H1 (cell line): ENCODE measurements around the gene WNT7A. TPM values are rescaled to one million over a fixed set of nuclear protein-coding genes. Genes with fewer than 3 reads are reported as not detected.

Source experiments
- CTCF ChIA-PET: fragments of 300-600 bp; sonication (Branson Sonifier 250); formaldehyde crosslinking; loops from one replicate; lab custom pipeline; 2021; ENCODE audit not compliant: partially characterized antibody; lab: Charles Lee
- POLR2A ChIA-PET: fragments of 300-600 bp; sonication (Branson Sonifier 250); formaldehyde crosslinking; loops from one replicate; lab custom pipeline; 2021; ENCODE audit warnings: inconsistent platforms; ENCODE audit not compliant: partially characterized antibody; lab: Charles Lee
- DNase-seq, 2 experiments: peaks; one replicate each; pipeline versions ENCODE4 v3.0.0 to v3.0.0-alpha.2; 2010 to 2022; ENCODE audit warnings: low spot score in 2 of 2, low read depth in 1 of 2, mixed read lengths in 1 of 2
- FAIRE-seq: peaks from 2 replicates; lab custom pipeline; 2011; peaks lifted over from hg19 to GRCh38; lab: Jason Lieb, UNC
- H2AFZ ChIP-seq: 2 replicates; pipeline ENCODE4 v1.8.1; 2012; ENCODE audit warnings: low read length, inconsistent platforms
- H2AK5ac ChIP-seq: 2 replicates; pipeline ENCODE4 v1.6.1; 2013; ENCODE audit warnings: low read depth, low read length
- H2BK120ac ChIP-seq: replicated peaks from 2 replicates; pipeline ENCODE3; 2013; ENCODE audit warnings: low read depth, low read length, inconsistent platforms
- H2BK12ac ChIP-seq: 2 replicates; pipeline ENCODE4 v1.6.1; 2013; ENCODE audit warnings: low read depth, low read length
- H2BK15ac ChIP-seq: 2 replicates; pipeline ENCODE4 v1.6.1; 2013; ENCODE audit warnings: low read length
- H2BK20ac ChIP-seq: 2 replicates; pipeline ENCODE4 v1.6.1; 2013; ENCODE audit warnings: low read length
- H2BK5ac ChIP-seq: 2 replicates; pipeline ENCODE4 v1.6.1; 2013; ENCODE audit warnings: low read depth, low read length
- H3K14ac ChIP-seq: 2 replicates; pipeline ENCODE4 v1.6.1; 2013; ENCODE audit warnings: inconsistent platforms; ENCODE audit not compliant: insufficient read length
- H3K18ac ChIP-seq: 2 replicates; pipeline ENCODE4 v1.6.1; 2013; ENCODE audit warnings: low read length; ENCODE audit errors: extremely low read depth
- H3K23ac ChIP-seq: 2 replicates; pipeline ENCODE4 v1.6.1; 2013; ENCODE audit warnings: inconsistent platforms; ENCODE audit not compliant: insufficient read length
- H3K23me2 ChIP-seq: 2 replicates; pipeline ENCODE4 v1.6.1; 2013; ENCODE audit warnings: low read depth, low read length
- H3K27ac ChIP-seq: 2 replicates; pipeline ENCODE4 v1.6.1; 2011; ENCODE audit warnings: low read depth, low read length, inconsistent platforms
- H3K27me3 ChIP-seq, 4 experiments: replicated peaks in 1 of 4; 1 replicate in 1 of 4; 2 replicates in 3 of 4; pipeline versions ENCODE4 v1.6.1 to v1.8.1; 2011 to 2013; ENCODE audit warnings: low read length in 3 of 4, mild to moderate bottlenecking in 3 of 4, inconsistent platforms in 2 of 4, mixed read lengths in 2 of 4, moderate library complexity in 1 of 4; ENCODE audit not compliant: control insufficient read depth in 3 of 4, insufficient read depth in 3 of 4; ENCODE audit errors: extremely low read depth in 1 of 4
- H3K36me3 ChIP-seq, 4 experiments: 2 replicates each; pipeline versions ENCODE4 v1.6.1 to v1.8.1; 2011 to 2013; ENCODE audit warnings: mild to moderate bottlenecking in 4 of 4, low read length in 3 of 4, moderate library complexity in 2 of 4, control low read depth in 1 of 4, inconsistent platforms in 1 of 4; ENCODE audit not compliant: insufficient read depth in 4 of 4, control insufficient read depth in 2 of 4
- H3K4ac ChIP-seq: replicated peaks from 2 replicates; pipeline ENCODE3; 2013; ENCODE audit warnings: low read length, low read depth, mixed read lengths, inconsistent platforms; ENCODE audit not compliant: insufficient read length
- H3K4me1 ChIP-seq, 4 experiments: replicated peaks in 1 of 4; 1 replicate in 1 of 4; 2 replicates in 3 of 4; pipeline versions ENCODE4 v1.6.1 to v1.8.1; 2011 to 2013; ENCODE audit warnings: low read length in 3 of 4, inconsistent platforms in 2 of 4, mixed read lengths in 1 of 4; ENCODE audit not compliant: insufficient read depth in 4 of 4, control insufficient read depth in 3 of 4
- H3K4me2 ChIP-seq, 2 experiments: 2 replicates each; pipeline versions ENCODE4 v1.6.1 to v1.8.1; 2011 to 2013; ENCODE audit warnings: low read depth in 2 of 2, low read length in 2 of 2, control low read depth in 1 of 2, inconsistent platforms in 1 of 2, mild to moderate bottlenecking in 1 of 2; ENCODE audit not compliant: insufficient read depth in 1 of 2
- H3K4me3 ChIP-seq, 4 experiments: fragments of 200-600, 300-600 bp in 1 of 4; sonication (generic), shearing (Covaris generic), sonication (Bioruptor Twin) in 1 of 4; 2 replicates each; pipeline versions ENCODE4 v1.5.1 to v1.8.1; 2011 to 2016; ENCODE audit warnings: low read length in 4 of 4, low read depth in 3 of 4, control low read depth in 2 of 4, inconsistent platforms in 2 of 4, mild to moderate bottlenecking in 2 of 4, mixed read lengths in 1 of 4, moderate library complexity in 1 of 4; ENCODE audit not compliant: insufficient read depth in 2 of 4; ENCODE audit errors: extremely low read depth in 1 of 4
- H3K56ac ChIP-seq: replicated peaks from 2 replicates; pipeline ENCODE3; 2013; ENCODE audit warnings: low read depth, mild to moderate bottlenecking, mixed read lengths, low read length, inconsistent platforms; ENCODE audit not compliant: insufficient read length
- H3K79me1 ChIP-seq: 2 replicates; pipeline ENCODE4 v1.6.1; 2013; ENCODE audit warnings: low read depth, low read length, control low read depth
- H3K79me2 ChIP-seq, 2 experiments: 2 replicates each; pipeline versions ENCODE4 v1.6.1 to v1.8.1; 2012 to 2013; ENCODE audit warnings: low read length in 2 of 2, mild to moderate bottlenecking in 2 of 2, inconsistent platforms in 1 of 2; ENCODE audit not compliant: insufficient read depth in 2 of 2, control insufficient read depth in 1 of 2
- H3K9ac ChIP-seq, 4 experiments: replicated peaks in 1 of 4; 1 replicate in 1 of 4; 2 replicates in 3 of 4; pipeline versions ENCODE4 v1.6.1 to v1.8.1; 2011 to 2013; ENCODE audit warnings: low read depth in 3 of 4, low read length in 3 of 4, control low read depth in 2 of 4, mild to moderate bottlenecking in 2 of 4, moderate library complexity in 2 of 4, inconsistent platforms in 1 of 4; ENCODE audit errors: extremely low read depth in 1 of 4
- H3K9me3 ChIP-seq, 2 experiments: 2 replicates each; pipeline versions ENCODE4 v1.6.1 to v1.8.1; 2012 to 2013; ENCODE audit warnings: mild to moderate bottlenecking in 2 of 2, moderate library complexity in 2 of 2, control low read depth in 1 of 2, inconsistent platforms in 1 of 2, low read depth in 1 of 2, low read length in 1 of 2, mixed read lengths in 1 of 2; ENCODE audit not compliant: insufficient read depth in 2 of 2
- H4K20me1 ChIP-seq, 2 experiments: replicated peaks in 1 of 2; 2 replicates each; pipeline versions ENCODE3 to v1.8.1; 2011 to 2013; ENCODE audit warnings: inconsistent platforms in 2 of 2, low read length in 2 of 2, mild to moderate bottlenecking in 1 of 2; ENCODE audit not compliant: insufficient read depth in 2 of 2, control insufficient read depth in 1 of 2
- H4K5ac ChIP-seq: 2 replicates; pipeline ENCODE4 v1.6.1; 2013; ENCODE audit warnings: low read length, low read depth, mixed read lengths, inconsistent platforms; ENCODE audit not compliant: insufficient read length
- H4K8ac ChIP-seq: 2 replicates; pipeline ENCODE4 v1.8.0; 2013; ENCODE audit warnings: mild to moderate bottlenecking, moderate library complexity, low read length, inconsistent platforms; ENCODE audit not compliant: insufficient read depth; ENCODE audit errors: extremely low read depth
- H4K91ac ChIP-seq: replicated peaks from 2 replicates; pipeline ENCODE3; 2013; ENCODE audit warnings: low read length, mixed read lengths, inconsistent platforms; ENCODE audit not compliant: insufficient read length
- KDM1A ChIP-seq: fragments of 200-600, 300-600 bp; sonication (generic); IDR thresholded peaks from 2 replicates; pipeline ENCODE4 v1.7.1; 2016; ENCODE audit warnings: mild to moderate bottlenecking, low read length, borderline replicate concordance
- WGBS, 2 experiments: shearing (Covaris generic) in 1 of 2; methylation state at CpG; one replicate each; pipeline versions ENCODE4 v1.1.6 to v1.1.7; 2013 to 2015; ENCODE audit warnings: low lambda C conversion rate in 2 of 2, mixed read lengths in 2 of 2, inconsistent platforms in 1 of 2, low coverage in 1 of 2, missing lambda C conversion rate in 1 of 2; ENCODE audit not compliant: insufficient replicate concordance in 2 of 2, insufficient coverage in 1 of 2, insufficient read length in 1 of 2; ENCODE audit errors: extremely low coverage in 1 of 2, missing lambda C conversion rate in 1 of 2; 5-methylcytosine and 5-hydroxymethylcytosine counted together
- polyA plus RNA-seq, 7 experiments: library from polyadenylated mRNA; depleted of rRNA in 3 of 7; stranded (reverse) in 5 of 7; unstranded in 2 of 7; fragments of >200 nt in 5 of 7; fragments of 200-250 nt in 2 of 7; gene quantifications; 1 replicate in 5 of 7; 2 replicates in 1 of 7; 4 replicates in 1 of 7; pipeline versions ENCODE4 v1.2.1 to v1.2.3, GENCODE V29; 2011 to 2013; ENCODE audit warnings: missing spikeins in 2 of 7, mixed read lengths in 2 of 7
- total RNA-seq: library from RNA; stranded (reverse); fragmentation: NEBNext Ultra II Directional; extraction: Animal tissue kit (Norgen Biotek cat#: 25700); gene quantifications from 2 replicates; pipeline ENCODE4 v1.2.1, GENCODE V29; 2021
- TF ChIP-seq, protein P1 (sequence below), 3 experiments: IDR thresholded peaks; 1 replicate in 2 of 3; 2 replicates in 1 of 3; pipeline versions ENCODE4 v1.5.1 to v1.6.1; 2011; ENCODE audit warnings: low read length in 3 of 3, mild to moderate bottlenecking in 3 of 3, inconsistent platforms in 2 of 3, low read depth in 1 of 3, moderate library complexity in 1 of 3; ENCODE audit not compliant: insufficient read depth in 1 of 3; ENCODE audit errors: control extremely low read depth in 1 of 3

Gene WNT7A
- total and polyA plus RNA-seq, 2 of the 8 experiments (the other 6 are each of a cell fraction or from before 2014, with no cell fraction given) = 0.02 TPM; not detected in 1

DNA sequence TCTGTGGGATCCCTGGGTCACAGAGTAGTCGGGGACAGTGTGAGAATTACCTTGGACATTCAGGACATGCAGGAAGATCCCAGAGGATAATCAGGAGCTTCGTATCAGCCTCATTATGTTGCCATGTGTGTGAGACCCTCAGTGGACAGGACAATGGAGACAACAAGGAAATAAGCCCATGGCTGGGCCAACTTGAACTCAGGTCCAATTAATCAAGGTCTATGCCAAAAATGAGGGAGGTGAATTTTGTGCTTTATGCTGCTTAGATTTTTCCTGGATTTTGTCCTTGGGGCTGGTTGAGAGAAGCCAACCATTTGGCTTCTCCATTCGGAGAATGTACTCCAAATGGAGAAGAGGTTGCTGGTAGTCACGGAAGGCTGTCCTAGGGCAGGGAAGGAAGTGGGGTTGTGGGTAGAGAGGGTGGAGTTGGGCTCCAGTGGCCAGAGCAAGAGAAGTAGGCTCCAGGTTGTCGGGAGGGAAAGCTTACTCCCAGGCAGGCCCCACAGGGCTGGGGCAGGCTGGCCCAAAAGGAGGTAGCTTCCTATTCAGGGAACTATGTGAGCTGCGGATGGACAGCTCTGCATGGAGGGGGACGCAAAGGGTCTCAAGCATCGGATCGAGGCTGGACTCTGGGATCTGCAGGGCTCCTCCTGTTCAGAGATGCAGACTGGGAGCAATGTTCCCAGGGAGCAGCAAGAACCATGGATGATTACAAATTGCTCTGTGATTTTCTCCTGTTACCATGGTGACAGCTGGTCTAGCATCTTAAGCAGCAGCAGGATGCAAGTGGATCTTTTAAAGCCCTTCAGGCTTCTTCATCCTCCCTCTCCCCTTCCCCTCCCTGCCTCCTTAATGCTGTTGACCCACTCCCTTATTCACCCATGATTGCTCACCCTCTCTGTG lies 91.1 kb downstream of the WNT7A start:
- Histone ChIP-seq H4K20me1 (no peaks in the 10 kb centered on the region), H4K91ac (no peak overlapping the region), H3K36me3 (no peaks in the 10 kb centered on the region), H3K14ac (no peak overlapping the region), H4K8ac (no peak overlapping the region), H2AFZ (no peak overlapping the region), H4K5ac (no peak overlapping the region), H3K23ac (no peak overlapping the region), H2BK5ac (no peak overlapping the region), H2BK12ac (no peak overlapping the region), H3K27me3 (peaks cover 0 to 3% (median 1%) of the 10 kb centered on the region in 4 experiments; a peak in 1 of 7 replicates), H3K56ac (no peak overlapping the region), H3K4me2 (no peak overlapping the region), H3K79me1 (no peaks in the 10 kb centered on the region), H3K18ac (no peak overlapping the region), H3K79me2 (no peaks in the 10 kb centered on the region), H3K27ac (no peak overlapping the region), H2AK5ac (no peak overlapping the region), H3K4ac (no peak overlapping the region), H3K9me3 (no peaks in the 10 kb centered on the region), H3K9ac (no peak overlapping the region), H2BK15ac (no peak overlapping the region), H3K23me2 (no peaks in the 10 kb centered on the region), H3K4me3 (no peak overlapping the region), H2BK20ac (no peak overlapping the region), H3K4me1 (peaks cover 0 to 20% (median 9%) of the 10 kb centered on the region in 4 experiments; a peak in 5 of 7 replicates), H2BK120ac (no peak overlapping the region)
- 96% methylated on average over 9 of the region's 9 CpGs; no CpG with 5 or more reads in 1 of the 2 experiments for WGBS, 2 experiments
- POLR2A ChIA-PET = no interaction called here
- FAIRE-seq (no peak), DNase-seq (no peak)
- CTCF ChIA-PET = interaction anchor here (0.6 to 3.7 kb wide), 6 partner anchors 13 to 142 kb away, joined by 3 to 16 read pairs (median 4); partner anchors contain the start of gene WNT7A
- TF ChIP-seq, protein P1, sequence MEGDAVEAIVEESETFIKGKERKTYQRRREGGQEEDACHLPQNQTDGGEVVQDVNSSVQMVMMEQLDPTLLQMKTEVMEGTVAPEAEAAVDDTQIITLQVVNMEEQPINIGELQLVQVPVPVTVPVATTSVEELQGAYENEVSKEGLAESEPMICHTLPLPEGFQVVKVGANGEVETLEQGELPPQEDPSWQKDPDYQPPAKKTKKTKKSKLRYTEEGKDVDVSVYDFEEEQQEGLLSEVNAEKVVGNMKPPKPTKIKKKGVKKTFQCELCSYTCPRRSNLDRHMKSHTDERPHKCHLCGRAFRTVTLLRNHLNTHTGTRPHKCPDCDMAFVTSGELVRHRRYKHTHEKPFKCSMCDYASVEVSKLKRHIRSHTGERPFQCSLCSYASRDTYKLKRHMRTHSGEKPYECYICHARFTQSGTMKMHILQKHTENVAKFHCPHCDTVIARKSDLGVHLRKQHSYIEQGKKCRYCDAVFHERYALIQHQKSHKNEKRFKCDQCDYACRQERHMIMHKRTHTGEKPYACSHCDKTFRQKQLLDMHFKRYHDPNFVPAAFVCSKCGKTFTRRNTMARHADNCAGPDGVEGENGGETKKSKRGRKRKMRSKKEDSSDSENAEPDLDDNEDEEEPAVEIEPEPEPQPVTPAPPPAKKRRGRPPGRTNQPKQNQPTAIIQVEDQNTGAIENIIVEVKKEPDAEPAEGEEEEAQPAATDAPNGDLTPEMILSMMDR (IDR thresholded peaks at IDR 0.05; ENCODE audit: control extremely low read depth in 1 of 3, insufficient read depth in 1 of 3, low read depth in 1 of 3, low read length in 3 of 3) = no peak
- TF ChIP-seq KDM1A = 0 out of 2 replicates have a peak, but pooled peaks have one; percentile 53
